ENCODE results near the gene ZNF223. TPM values are rescaled to one million over a fixed set of nuclear protein-coding genes. Genes with fewer than 3 reads are reported as not detected.

The ZNF223 gene
- total RNA-seq, 1 experiment from 2014 or later, result 4.8 TPM

GRCh38 chr19:44026622-44027021, 25.2 kb upstream of the ZNF223 start:
- Histone ChIP-seq H2BK5ac (ENCODE audit: insufficient read length, low read length) (no peak overlapping the region), H3K23me2 (ENCODE audit: insufficient read length, low read depth, low read length, poor library complexity, severe bottlenecking) (peaks cover 7% of the 10 kb centered on the region), H3K4ac (ENCODE audit: low read depth, low read length) (no peak overlapping the region), H3K79me2 (ENCODE audit: insufficient read depth, low read length) (no peaks in the 10 kb centered on the region; the same call in 1 of the 2 replicates), H2BK15ac (ENCODE audit: low read depth, low read length) (no peak overlapping the region), H3K79me1 (ENCODE audit: insufficient read depth, low read depth, low read length, poor library complexity, severe bottlenecking) (no peaks in the 10 kb centered on the region), H3K4me1 (ENCODE audit: insufficient read depth, low read length) (no peaks in the 10 kb centered on the region; the same call in 1 of the 2 replicates), H2AK5ac (ENCODE audit: insufficient read length, low read length) (no peak overlapping the region), H3K14ac (ENCODE audit: insufficient read depth, low read length) (no peak overlapping the region), H3K23ac (ENCODE audit: insufficient read length, low read depth, low read length) (no peak overlapping the region), H3T11ph (ENCODE audit: low read length) (no peak overlapping the region), H3K18ac (ENCODE audit: insufficient read length, low read depth, low read length) (no peak overlapping the region), H3K9ac (ENCODE audit: extremely low read depth, insufficient read length, low read length) (no peak overlapping the region), H3K27ac (ENCODE audit: insufficient read length, low read depth, low read length) (no peak overlapping the region), H3K4me2 (ENCODE audit: insufficient read depth, insufficient read length, low read length) (no peak overlapping the region), H2AFZ (ENCODE audit: low read length) (no peak overlapping the region), H2BK12ac (ENCODE audit: insufficient read length, low read depth, low read length) (no peak overlapping the region), H2BK20ac (ENCODE audit: low read depth, low read length, poor library complexity, severe bottlenecking) (no peak overlapping the region), H3K9me3 (ENCODE audit: control insufficient read depth, low read depth, low read length) (peaks cover 19% of the 10 kb centered on the region), H3K56ac (ENCODE audit: insufficient read length, low read depth, low read length) (no peak overlapping the region), H3K27me3 (ENCODE audit: insufficient read depth, low read length) (no peaks in the 10 kb centered on the region), H4K5ac (ENCODE audit: insufficient read length, low read depth, low read length) (no peak overlapping the region), H4K20me1 (ENCODE audit: control insufficient read depth, insufficient read depth, insufficient read length) (no peaks in the 10 kb centered on the region), H2BK120ac (ENCODE audit: low read depth, low read length, poor library complexity, severe bottlenecking) (no peak overlapping the region), H4K8ac (replicated peaks; ENCODE audit: insufficient read length, low read depth, low read length) (no peak overlapping the region), H4K91ac (ENCODE audit: insufficient read length, low read depth, low read length) (no peak overlapping the region)
- Mint-ChIP-seq H3K27ac (no peak overlapping the region; a peak in 1 of 7 replicates), H3K4me1 (peaks cover 10 to 11% of the 10 kb centered on the region in 2 experiments), H3K27me3 (ENCODE audit: low read depth) (peaks cover under 1% of the 10 kb centered on the region), H3K36me3 (ENCODE audit: insufficient read depth in 1 of 3, low read depth in 3 of 3) (peaks cover 48 to 53% (median 50%) of the 10 kb centered on the region in 3 experiments), H3K9me3 (peaks cover 14 to 43% of the 10 kb centered on the region in 2 experiments), H3K4me3 (no peak overlapping the region; a peak in 1 of 5 replicates)
- TF ChIP-seq, protein P1, sequence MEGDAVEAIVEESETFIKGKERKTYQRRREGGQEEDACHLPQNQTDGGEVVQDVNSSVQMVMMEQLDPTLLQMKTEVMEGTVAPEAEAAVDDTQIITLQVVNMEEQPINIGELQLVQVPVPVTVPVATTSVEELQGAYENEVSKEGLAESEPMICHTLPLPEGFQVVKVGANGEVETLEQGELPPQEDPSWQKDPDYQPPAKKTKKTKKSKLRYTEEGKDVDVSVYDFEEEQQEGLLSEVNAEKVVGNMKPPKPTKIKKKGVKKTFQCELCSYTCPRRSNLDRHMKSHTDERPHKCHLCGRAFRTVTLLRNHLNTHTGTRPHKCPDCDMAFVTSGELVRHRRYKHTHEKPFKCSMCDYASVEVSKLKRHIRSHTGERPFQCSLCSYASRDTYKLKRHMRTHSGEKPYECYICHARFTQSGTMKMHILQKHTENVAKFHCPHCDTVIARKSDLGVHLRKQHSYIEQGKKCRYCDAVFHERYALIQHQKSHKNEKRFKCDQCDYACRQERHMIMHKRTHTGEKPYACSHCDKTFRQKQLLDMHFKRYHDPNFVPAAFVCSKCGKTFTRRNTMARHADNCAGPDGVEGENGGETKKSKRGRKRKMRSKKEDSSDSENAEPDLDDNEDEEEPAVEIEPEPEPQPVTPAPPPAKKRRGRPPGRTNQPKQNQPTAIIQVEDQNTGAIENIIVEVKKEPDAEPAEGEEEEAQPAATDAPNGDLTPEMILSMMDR (conservative IDR thresholded peaks at IDR 0.05), result no peak
- DNase-seq, result no peak
- no CpG with 5 or more reads among the region's 6 CpGs for WGBS (ENCODE audit: extremely low coverage, insufficient read length, low lambda C conversion rate)

Data from H9 (cell line).